PC-9 (cell line): ENCODE data around the gene PAN3. TPM values are rescaled to one million over a fixed set of nuclear protein-coding genes. Genes with fewer than 3 reads are reported as not detected.

Source experiments
- BruUV-seq: library from RNA; stranded (reverse); fragments of 400-500 nt; replicated peaks from 2 replicates; lab custom pipeline; 2021; lab: Mats Ljungman, UMichigan
- CTCF ChIA-PET: fragments of 300-600 bp; sonication (Branson Sonifier 250); formaldehyde crosslinking; loops from one replicate; lab custom pipeline; 2022; ENCODE audit warnings: antibody characterized with exemption; lab: Charles Lee
- POLR2A ChIA-PET: fragments of 300-600 bp; sonication (Branson Sonifier 250); formaldehyde crosslinking; loops from one replicate; lab custom pipeline; 2022; ENCODE audit warnings: antibody characterized with exemption; ENCODE audit not compliant: unreplicated experiment; lab: Charles Lee
- DNase-seq, 2 experiments: peaks; one replicate each; pipeline versions ENCODE4 v3.0.0 to v3.0.0-alpha.2; 2015 to 2022; ENCODE audit warnings: mixed read lengths in 1 of 2
- H2AFZ ChIP-seq: fragments of 200-600 bp; sonication (generic); 2 replicates; pipeline ENCODE4 v1.8.1; 2017; ENCODE audit warnings: antibody characterized with exemption
- H3F3A ChIP-seq: fragments of 200-600 bp; sonication (generic); 2 replicates; pipeline ENCODE4 v1.8.1; 2017; ENCODE audit warnings: antibody characterized with exemption, mild to moderate bottlenecking, low read depth; ENCODE audit not compliant: insufficient read depth
- H3K27ac ChIP-seq: fragments of 200-600 bp; sonication (generic); 2 replicates; pipeline ENCODE4 v1.6.1; 2016; ENCODE audit warnings: mixed run types
- H3K27me3 ChIP-seq: fragments of 200-600 bp; sonication (generic); 2 replicates; pipeline ENCODE4 v1.6.1; 2016; ENCODE audit warnings: low read depth, mixed run types; ENCODE audit not compliant: insufficient read depth
- H3K36me3 ChIP-seq: fragments of 200-600 bp; sonication (generic); 2 replicates; pipeline ENCODE4 v1.6.1; 2016; ENCODE audit warnings: low read depth, mixed run types
- H3K4me1 ChIP-seq: fragments of 200-600 bp; sonication (generic); replicated peaks from 2 replicates; pipeline ENCODE4 v1.6.1; 2016; ENCODE audit warnings: mixed run types; ENCODE audit not compliant: insufficient read depth
- H3K4me2 ChIP-seq: fragments of 200-600 bp; sonication (generic); 2 replicates; pipeline ENCODE4 v1.6.1; 2017; ENCODE audit warnings: mixed run types
- H3K4me3 ChIP-seq: fragments of 200-600 bp; sonication (generic); 2 replicates; pipeline ENCODE4 v1.6.1; 2016; ENCODE audit warnings: mixed run types
- H3K79me2 ChIP-seq: fragments of 200-600 bp; sonication (generic); 2 replicates; pipeline ENCODE4 v1.6.1; 2017; ENCODE audit warnings: low read depth, mixed run types
- H3K9me2 ChIP-seq: fragments of 200-600 bp; sonication (generic); 2 replicates; pipeline ENCODE4 v1.8.1; 2017; ENCODE audit warnings: mild to moderate bottlenecking; ENCODE audit not compliant: insufficient read depth
- H3K9me3 ChIP-seq: fragments of 200-600 bp; sonication (generic); 2 replicates; pipeline ENCODE4 v1.8.1; 2016; ENCODE audit warnings: low read depth; ENCODE audit not compliant: insufficient read depth
- H4K20me1 ChIP-seq: fragments of 200-600 bp; sonication (generic); 2 replicates; pipeline ENCODE4 v1.8.1; 2017; ENCODE audit not compliant: insufficient read depth
- CTCF ChIP-seq: fragments of 200-600 bp; sonication (generic); conservative IDR thresholded peaks from 2 replicates; pipeline ENCODE4 v1.6.1; 2017; ENCODE audit warnings: mixed run types, antibody characterized with exemption, mild to moderate bottlenecking, moderate library complexity
- EZH2 ChIP-seq: fragments of 200-600 bp; sonication (generic); IDR thresholded peaks from 2 replicates; pipeline ENCODE4 v1.8.0; 2017; ENCODE audit warnings: antibody characterized with exemption, low read depth
- intact Hi-C: fragments of 100-400 bp; cut with micrococcal nuclease; formaldehyde crosslinking; loops from one replicate; pipeline ENCODE4 v1.10.0; 2022; ENCODE audit not compliant: unreplicated experiment
- total RNA-seq: library from RNA; stranded (reverse); gene quantifications from 2 replicates; pipeline ENCODE4 v1.2.3, GENCODE V29; 2021

The PAN3 gene
- total RNA-seq, 1 experiment from 2014 or later, result 34.6 TPM

GRCh38 chr13:28251466-28251865, 113.1 kb downstream of the PAN3 start:
- no peak for DNase-seq
- Histone ChIP-seq H3K9me2 (no peaks in the 10 kb centered on the region; the same call in none of the 2 replicates), H3K4me3 (no peak overlapping the region), H4K20me1 (peaks cover 22% of the 10 kb centered on the region), H3K9me3 (no peaks in the 10 kb centered on the region), H3K79me2 (peaks cover 23% of the 10 kb centered on the region), H3K27me3 (no peaks in the 10 kb centered on the region), H3K27ac (no peak overlapping the region), H3K4me2 (no peak overlapping the region), H3F3A (no peaks in the 10 kb centered on the region), H2AFZ (no peak overlapping the region), H3K36me3 (peaks cover 7% of the 10 kb centered on the region; the same call in 1 of the 2 replicates), H3K4me1 (no peaks in the 10 kb centered on the region)
- ChIA-PET POLR2A (no interaction called here), CTCF (no interaction called here)
- intact Hi-C loops, result no loop called here
- no TSS peak for BruUV-seq
- TF ChIP-seq CTCF, result no peak
- TF ChIP-seq EZH2, result no peak

GRCh38 chr13:28252547-28252946, 114.2 kb downstream of the PAN3 start:
- Histone ChIP-seq H3K9me3 (no peaks in the 10 kb centered on the region), H3K9me2 (no peaks in the 10 kb centered on the region; the same call in 1 of the 2 replicates), H3K4me3 (no peak overlapping the region), H3K4me1 (no peaks in the 10 kb centered on the region), H3K36me3 (peaks cover 7% of the 10 kb centered on the region; the same call in 1 of the 2 replicates), H3K4me2 (no peak overlapping the region), H3K27me3 (no peaks in the 10 kb centered on the region), H2AFZ (no peak overlapping the region), H3K79me2 (peaks cover 23% of the 10 kb centered on the region), H4K20me1 (peaks cover 22% of the 10 kb centered on the region), H3K27ac (no peak overlapping the region), H3F3A (no peaks in the 10 kb centered on the region)
- TF ChIP-seq EZH2, result no peak
- no peak for TF ChIP-seq CTCF
- ChIA-PET POLR2A (no interaction called here), CTCF (no interaction called here)
- no peak for DNase-seq
- BruUV-seq, result no TSS peak
- intact Hi-C loops, result no loop called here

GRCh38 chr13:28257305-28257704, 119.0 kb downstream of the PAN3 start:
- POLR2A ChIA-PET, result no interaction called here
- CTCF ChIA-PET, result no interaction called here
- no TSS peak for BruUV-seq
- Histone ChIP-seq H3K79me2 (peaks cover 5% of the 10 kb centered on the region), H3K36me3 (peaks cover 16% of the 10 kb centered on the region), H3K27ac (no peak overlapping the region), H2AFZ (no peak overlapping the region), H3K4me3 (no peak overlapping the region), H3K27me3 (no peaks in the 10 kb centered on the region), H3K9me3 (no peaks in the 10 kb centered on the region), H4K20me1 (peaks cover 10% of the 10 kb centered on the region; the same call in 1 of the 2 replicates), H3K4me2 (no peak overlapping the region), H3K4me1 (no peaks in the 10 kb centered on the region), H3F3A (peaks cover 3% of the 10 kb centered on the region; the same call in 1 of the 2 replicates), H3K9me2 (no peaks in the 10 kb centered on the region; the same call in 1 of the 2 replicates)
- TF ChIP-seq EZH2 (no peak), CTCF (no peak)
- intact Hi-C loops, result no loop called here
- no peak for DNase-seq
